IMR-90 (cell line): ENCODE results near the gene MRPL17. TPM values are rescaled to one million over a fixed set of nuclear protein-coding genes. Genes with fewer than 3 reads are reported as not detected.

Experiments
- ATAC-seq: fragments of 200-7000 bp; cut with Tn5 transposase; 2 replicates; pipeline ENCODE4 v1.9.1; 2020; ENCODE audit warnings: low read depth, mild to moderate bottlenecking, moderate library complexity
- BruUV-seq: library from RNA; stranded (reverse); fragments of 400-500 nt; replicated peaks from 2 replicates; lab custom pipeline; 2021; lab: Mats Ljungman, UMichigan
- CTCF ChIA-PET: fragments of 300-600 bp; formaldehyde crosslinking; extraction: SDS; loops from one replicate; lab custom pipeline; 2021; ENCODE audit warnings: antibody characterized with exemption; lab: Yijun Ruan, JAX
- POLR2A ChIA-PET: fragments of 300-600 bp; sonication (Branson Sonifier 250); formaldehyde crosslinking; loops from one replicate; lab custom pipeline; 2022; ENCODE audit warnings: antibody characterized with exemption; ENCODE audit not compliant: unreplicated experiment; lab: Charles Lee
- DNase-seq: peaks from one replicate; pipeline ENCODE4 v3.0.0; 2013
- H2AFZ ChIP-seq: replicated peaks from 2 replicates; pipeline ENCODE3; 2013; ENCODE audit warnings: low read length, mild to moderate bottlenecking; ENCODE audit not compliant: poor library complexity
- H2AK5ac ChIP-seq: 2 replicates; pipeline ENCODE4 v1.6.1; 2013; ENCODE audit warnings: low read depth, low read length, inconsistent platforms
- H2AK9ac ChIP-seq: replicated peaks from 2 replicates; pipeline ENCODE3; 2013; ENCODE audit warnings: mild to moderate bottlenecking, low read depth, low read length, moderate library complexity; ENCODE audit not compliant: poor library complexity
- H2BK120ac ChIP-seq: 2 replicates; pipeline ENCODE4 v1.6.1; 2013; ENCODE audit warnings: low read depth, low read length, inconsistent platforms
- H2BK15ac ChIP-seq: 3 replicates; pipeline ENCODE4 v1.6.1; 2013; ENCODE audit warnings: low read depth, low read length, inconsistent platforms
- H2BK20ac ChIP-seq: 2 replicates; pipeline ENCODE4 v1.6.1; 2013; ENCODE audit warnings: low read depth, mild to moderate bottlenecking, inconsistent platforms, low read length, moderate library complexity
- H2BK5ac ChIP-seq: 2 replicates; pipeline ENCODE4 v1.6.1; 2013; ENCODE audit warnings: mild to moderate bottlenecking, low read depth, low read length, inconsistent platforms; ENCODE audit not compliant: poor library complexity, severe bottlenecking
- H3K14ac ChIP-seq: replicated peaks from 2 replicates; pipeline ENCODE4 v1.6.1; 2013; ENCODE audit warnings: low read depth, low read length, inconsistent platforms
- H3K18ac ChIP-seq: 2 replicates; pipeline ENCODE4 v1.6.1; 2013; ENCODE audit warnings: low read depth, low read length, control low read depth
- H3K23ac ChIP-seq: 2 replicates; pipeline ENCODE4 v1.6.1; 2013; ENCODE audit warnings: low read depth, low read length, inconsistent platforms
- H3K27ac ChIP-seq: 2 replicates; pipeline ENCODE4 v1.5.1; 2013; ENCODE audit warnings: mild to moderate bottlenecking, control low read depth, low read length; ENCODE audit not compliant: insufficient read depth
- H3K27me3 ChIP-seq: 2 replicates; pipeline ENCODE4 v1.6.1; 2013; ENCODE audit warnings: low read length; ENCODE audit not compliant: control insufficient read depth, insufficient read depth
- H3K36me3 ChIP-seq: 2 replicates; pipeline ENCODE4 v1.6.1; 2013; ENCODE audit warnings: low read length, mixed read lengths; ENCODE audit not compliant: control insufficient read depth, insufficient read depth
- H3K4ac ChIP-seq: 2 replicates; pipeline ENCODE4 v1.6.1; 2013; ENCODE audit warnings: low read depth, low read length, inconsistent platforms
- H3K4me1 ChIP-seq: 2 replicates; pipeline ENCODE4 v1.6.1; 2013; ENCODE audit warnings: low read length, mixed read lengths; ENCODE audit not compliant: control insufficient read depth, insufficient read depth
- H3K4me2 ChIP-seq: 2 replicates; pipeline ENCODE4 v1.6.1; 2013; ENCODE audit warnings: low read depth, mild to moderate bottlenecking, control low read depth, low read length, moderate library complexity
- H3K4me3 ChIP-seq: 2 replicates; pipeline ENCODE4 v1.5.1; 2013; ENCODE audit warnings: low read depth, mild to moderate bottlenecking, control low read depth, low read length, moderate library complexity; ENCODE audit not compliant: insufficient read depth
- H3K56ac ChIP-seq: 2 replicates; pipeline ENCODE4 v1.6.1; 2013; ENCODE audit warnings: low read length, inconsistent platforms; ENCODE audit not compliant: insufficient read depth; ENCODE audit errors: extremely low read depth
- H3K79me1 ChIP-seq, 2 experiments: 2 replicates each; pipeline ENCODE4 v1.6.1; 2013; ENCODE audit warnings: low read length in 2 of 2, inconsistent platforms in 1 of 2, low read depth in 1 of 2
- H3K9ac ChIP-seq: 2 replicates; pipeline ENCODE4 v1.6.1; 2013; ENCODE audit warnings: low read depth, low read length, control low read depth
- H3K9me1 ChIP-seq: 2 replicates; pipeline ENCODE4 v1.6.1; 2013; ENCODE audit warnings: low read length, inconsistent platforms; ENCODE audit not compliant: insufficient read depth
- H3K9me3 ChIP-seq: 2 replicates; pipeline ENCODE4 v1.6.1; 2013; ENCODE audit warnings: low read length; ENCODE audit not compliant: control insufficient read depth, insufficient read depth
- H4K20me1 ChIP-seq: 2 replicates; pipeline ENCODE4 v1.6.1; 2013; ENCODE audit warnings: low read length, inconsistent platforms; ENCODE audit not compliant: insufficient read depth
- H4K5ac ChIP-seq: 2 replicates; pipeline ENCODE4 v1.6.1; 2013; ENCODE audit warnings: mild to moderate bottlenecking, low read depth, low read length, control low read depth
- H4K8ac ChIP-seq, 2 experiments: 2 replicates each; pipeline ENCODE4 v1.6.1; 2013; ENCODE audit warnings: low read depth in 2 of 2, low read length in 2 of 2, control low read depth in 1 of 2, inconsistent platforms in 1 of 2
- H4K91ac ChIP-seq: 2 replicates; pipeline ENCODE4 v1.6.1; 2013; ENCODE audit warnings: low read depth, low read length, inconsistent platforms; ENCODE audit not compliant: insufficient read depth
- BHLHE40 ChIP-seq: fragments of 150-350 bp; IDR thresholded peaks from 2 replicates; pipeline ENCODE4 v1.6.1; 2016; ENCODE audit warnings: mild to moderate bottlenecking, low read depth, low read length
- CEBPB ChIP-seq: IDR thresholded peaks from 2 replicates; pipeline ENCODE4 v1.6.1; 2012; ENCODE audit warnings: low read depth, low read length, improper control_type of control experiment
- CHD1 ChIP-seq: IDR thresholded peaks from 2 replicates; pipeline ENCODE4 v1.6.1; 2012; ENCODE audit warnings: low read depth, low read length, improper control_type of control experiment
- MAFK ChIP-seq: IDR thresholded peaks from 2 replicates; pipeline ENCODE4 v1.6.1; 2012; ENCODE audit warnings: low read depth, low read length, improper control_type of control experiment
- MXI1 ChIP-seq: IDR thresholded peaks from 2 replicates; pipeline ENCODE4 v1.6.1; 2012; ENCODE audit warnings: low read depth, mild to moderate bottlenecking, low read length, moderate library complexity, borderline replicate concordance
- NFE2L2 ChIP-seq: fragments of 150-350 bp; IDR thresholded peaks from 2 replicates; pipeline ENCODE4 v1.6.1; 2016; ENCODE audit warnings: low read depth, mild to moderate bottlenecking, low read length
- POLR2A ChIP-seq: IDR thresholded peaks from 2 replicates; pipeline ENCODE4 v1.6.1; 2012; ENCODE audit warnings: mild to moderate bottlenecking, low read depth, low read length
- RAD21 ChIP-seq: IDR thresholded peaks from 2 replicates; pipeline ENCODE4 v1.6.1; 2012; ENCODE audit warnings: low read length, improper control_type of control experiment
- RCOR1 ChIP-seq: IDR thresholded peaks from 2 replicates; pipeline ENCODE4 v1.6.1; 2012; ENCODE audit warnings: mild to moderate bottlenecking, low read length, improper control_type of control experiment; ENCODE audit not compliant: insufficient replicate concordance
- RFX5 ChIP-seq: IDR thresholded peaks from 2 replicates; pipeline ENCODE4 v1.8.0; 2012; ENCODE audit warnings: low read depth, mild to moderate bottlenecking, low read length, moderate library complexity
- SMC3 ChIP-seq: fragments of 150-350 bp; IDR thresholded peaks from 2 replicates; pipeline ENCODE4 v1.6.1; 2016; ENCODE audit warnings: low read depth, mild to moderate bottlenecking, antibody characterized with exemption, low read length, moderate library complexity
- WGBS, 2 experiments: methylation state at CpG; one replicate each; pipeline versions ENCODE4 v1.1.5 to v1.1.7; 2013; ENCODE audit warnings: missing lambda C conversion rate in 2 of 2; ENCODE audit not compliant: insufficient read length in 1 of 2; ENCODE audit errors: extremely low coverage in 2 of 2; 5-methylcytosine and 5-hydroxymethylcytosine counted together
- dilution Hi-C: fragments of 300-500 bp; cut with HindIII; formaldehyde crosslinking; loops from one replicate; pipeline ENCODE4 v1.14.3; 2018; ENCODE audit warnings: low sequenced_read_pairs; ENCODE audit not compliant: unreplicated experiment
- in situ Hi-C: fragments of 300-500 bp; cut with MboI; formaldehyde crosslinking; loops from 3 replicates; pipeline ENCODE4 v1.14.3; 2019; ENCODE audit warnings: low sequenced_read_pairs, inconsistent platforms, mixed read lengths
- intact Hi-C: fragments of 100-400 bp; cut with micrococcal nuclease; formaldehyde crosslinking; loops from 2 replicates; pipeline ENCODE4 v1.10.0; 2022
- polyA plus RNA-seq, 3 experiments: library from polyadenylated mRNA; depleted of rRNA; stranded (reverse); fragments of >200 nt; gene quantifications; 2 replicates each; pipeline ENCODE4 v1.2.3, GENCODE V29; 2012; ENCODE audit warnings: low replicate concordance in 1 of 3
- total RNA-seq: library from RNA; depleted of rRNA; stranded (reverse); fragments of >200 nt; gene quantifications from 2 replicates; pipeline ENCODE4 v1.2.3, GENCODE V29; 2012
- TF ChIP-seq, protein P1 (sequence below): conservative IDR thresholded peaks from 2 replicates; pipeline ENCODE4 v1.5.1; 2012; ENCODE audit warnings: mild to moderate bottlenecking, low read depth, low read length, improper control_type of control experiment
- TF ChIP-seq, protein P2 (sequence below): fragments of 150-350 bp; IDR thresholded peaks from 2 replicates; pipeline ENCODE4 v1.6.1; 2016; ENCODE audit warnings: low read depth, mild to moderate bottlenecking, low read length, moderate library complexity, borderline replicate concordance

The MRPL17 gene
- total and polyA plus RNA-seq, 2 of the 4 experiments (the other 2 are of a cell fraction) = 70.3 to 85.2 TPM

- peak; percentile 10 for ATAC-seq
Measured at GRCh38 chr11:6682591-6682935, 577 bp downstream of the MRPL17 start.

More at GRCh38 chr11:6682591-6682935, 577 bp downstream of the MRPL17 start:
- peak overlapping the region; percentile 81 for H3K14ac ChIP-seq
- no CpG with 5 or more reads among the region's 10 CpGs for WGBS, 2 experiments
- H3K9ac ChIP-seq = peak overlapping the region; percentile 90
- peak overlapping the region; percentile 38; the same call in 1 of the 2 replicates for H3K18ac ChIP-seq
- no peaks in the 10 kb centered on the region for H3K9me3 ChIP-seq
- peaks cover 9% of the 10 kb centered on the region for H3K36me3 ChIP-seq
- peak overlapping the region; percentile 91 for H3K4ac ChIP-seq
- H3K9me1 ChIP-seq = peaks cover 6% of the 10 kb centered on the region
- dilution Hi-C loops (no loop called here), intact Hi-C loops (loop anchor here (5.0 kb wide), 2 partner anchors 200 to 305 kb away; partner anchors contain the start of genes ARFIP2 and TIMM10B), in situ Hi-C loops (loop anchor here (5.0 to 10.0 kb wide), 2 partner anchors 65 to 298 kb away; partner anchors contain the start of gene TPP1)
- peaks cover 7% of the 10 kb centered on the region; the same call in 1 of the 2 replicates for H4K20me1 ChIP-seq
- no peak for DNase-seq
- H3K79me1 ChIP-seq = peaks cover 13 to 27% of the 10 kb centered on the region in 2 experiments
- peak overlapping the region; percentile 86 for H3K27ac ChIP-seq
- H2AK9ac ChIP-seq = peak overlapping the region; percentile 99
- H3K4me1 ChIP-seq = peaks cover 5% of the 10 kb centered on the region
- no peak overlapping the region; the same call in 2 of the 3 replicates for H2BK15ac ChIP-seq
- H2AK5ac ChIP-seq = peak overlapping the region; percentile 90
- H2BK5ac ChIP-seq = peak overlapping the region; percentile 90
- H2BK120ac ChIP-seq = peak overlapping the region; percentile 35; the same call in 1 of the 2 replicates
- peak overlapping the region; percentile 77 to 85 for H4K8ac ChIP-seq
- H3K23ac ChIP-seq = peak overlapping the region; percentile 90
- peak overlapping the region; percentile 77 for H3K4me3 ChIP-seq
- peak overlapping the region; percentile 97 for H3K4me2 ChIP-seq
- peak overlapping the region; percentile 97 for H2AFZ ChIP-seq
- BruUV-seq = no TSS peak
- ChIA-PET POLR2A (interaction anchor here (1.1 to 1.5 kb wide), 2 partner anchors 76 to 78 kb away, joined by 4 to 5 read pairs; no protein-coding TSS in a partner anchor), CTCF (interaction anchor here (0.6 to 2.7 kb wide), 10 partner anchors 10 to 303 kb away, joined by 3 to 17 read pairs (median 4); partner anchors contain the start of genes ILK and TPP1)
- no peaks in the 10 kb centered on the region for H3K27me3 ChIP-seq
- no peak overlapping the region for H2BK20ac ChIP-seq
- H3K56ac ChIP-seq = peak overlapping the region; percentile 82
- H4K91ac ChIP-seq = peak overlapping the region; percentile 92
- TF ChIP-seq, protein P1, sequence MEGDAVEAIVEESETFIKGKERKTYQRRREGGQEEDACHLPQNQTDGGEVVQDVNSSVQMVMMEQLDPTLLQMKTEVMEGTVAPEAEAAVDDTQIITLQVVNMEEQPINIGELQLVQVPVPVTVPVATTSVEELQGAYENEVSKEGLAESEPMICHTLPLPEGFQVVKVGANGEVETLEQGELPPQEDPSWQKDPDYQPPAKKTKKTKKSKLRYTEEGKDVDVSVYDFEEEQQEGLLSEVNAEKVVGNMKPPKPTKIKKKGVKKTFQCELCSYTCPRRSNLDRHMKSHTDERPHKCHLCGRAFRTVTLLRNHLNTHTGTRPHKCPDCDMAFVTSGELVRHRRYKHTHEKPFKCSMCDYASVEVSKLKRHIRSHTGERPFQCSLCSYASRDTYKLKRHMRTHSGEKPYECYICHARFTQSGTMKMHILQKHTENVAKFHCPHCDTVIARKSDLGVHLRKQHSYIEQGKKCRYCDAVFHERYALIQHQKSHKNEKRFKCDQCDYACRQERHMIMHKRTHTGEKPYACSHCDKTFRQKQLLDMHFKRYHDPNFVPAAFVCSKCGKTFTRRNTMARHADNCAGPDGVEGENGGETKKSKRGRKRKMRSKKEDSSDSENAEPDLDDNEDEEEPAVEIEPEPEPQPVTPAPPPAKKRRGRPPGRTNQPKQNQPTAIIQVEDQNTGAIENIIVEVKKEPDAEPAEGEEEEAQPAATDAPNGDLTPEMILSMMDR = no peak
- no peak for TF ChIP-seq NFE2L2
- no peak for TF ChIP-seq BHLHE40
- no peak for TF ChIP-seq MXI1
- TF ChIP-seq POLR2A = no peak
- TF ChIP-seq CHD1 = no peak
- no peak for TF ChIP-seq CEBPB
- no peak for TF ChIP-seq RFX5
- no peak for TF ChIP-seq MAFK
- no peak for TF ChIP-seq SMC3
- TF ChIP-seq RCOR1 = no peak
- no peak for TF ChIP-seq RAD21
- TF ChIP-seq, protein P2, sequence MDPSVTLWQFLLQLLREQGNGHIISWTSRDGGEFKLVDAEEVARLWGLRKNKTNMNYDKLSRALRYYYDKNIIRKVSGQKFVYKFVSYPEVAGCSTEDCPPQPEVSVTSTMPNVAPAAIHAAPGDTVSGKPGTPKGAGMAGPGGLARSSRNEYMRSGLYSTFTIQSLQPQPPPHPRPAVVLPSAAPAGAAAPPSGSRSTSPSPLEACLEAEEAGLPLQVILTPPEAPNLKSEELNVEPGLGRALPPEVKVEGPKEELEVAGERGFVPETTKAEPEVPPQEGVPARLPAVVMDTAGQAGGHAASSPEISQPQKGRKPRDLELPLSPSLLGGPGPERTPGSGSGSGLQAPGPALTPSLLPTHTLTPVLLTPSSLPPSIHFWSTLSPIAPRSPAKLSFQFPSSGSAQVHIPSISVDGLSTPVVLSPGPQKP = no peak
- peak overlapping the region; percentile 81 for H4K5ac ChIP-seq
